GM12891 (cell line): Measurements from ENCODE around the gene GUCY1B1.
"Not testable (repeated sequence)": the region's sequence is repeated elsewhere in the genome, so short reads cannot be mapped to it uniquely, and the experiment has no call there.

Experiments used
- DNase-seq: peaks from one replicate; pipeline ENCODE4 v3.0.0; 2011; ENCODE audit warnings: low spot score; ENCODE audit not compliant: insufficient read length
- FAIRE-seq: peaks from 2 replicates; lab custom pipeline; 2011; peaks lifted over from hg19 to GRCh38; lab: Jason Lieb, UNC
- PAX5 ChIP-seq: IDR thresholded peaks from 2 replicates; pipeline ENCODE4 v1.6.1; 2011; ENCODE audit warnings: low read length, moderate library complexity, mild to moderate bottlenecking; ENCODE audit not compliant: insufficient read depth, severe bottlenecking
- POLR2A ChIP-seq: IDR thresholded peaks from 2 replicates; pipeline ENCODE4 v1.6.1; 2011; ENCODE audit warnings: low read depth, low read length, control low read depth
- POLR2AphosphoS5 ChIP-seq: IDR thresholded peaks from 2 replicates; pipeline ENCODE4 v1.6.1; 2011; ENCODE audit warnings: low read depth, low read length, control low read depth
- POU2F2 ChIP-seq: IDR thresholded peaks from 2 replicates; pipeline ENCODE4 v1.6.1; 2011; ENCODE audit warnings: low read depth, mild to moderate bottlenecking, control low read depth, low read length, moderate library complexity
- SPI1 ChIP-seq: IDR thresholded peaks from 2 replicates; pipeline ENCODE4 v1.6.1; 2011; ENCODE audit warnings: low read depth, low read length, control low read depth
- TAF1 ChIP-seq: IDR thresholded peaks from 2 replicates; pipeline ENCODE4 v1.6.1; 2011; ENCODE audit warnings: low read depth, low read length, control low read depth

GUCY1B1 gene

DNA sequence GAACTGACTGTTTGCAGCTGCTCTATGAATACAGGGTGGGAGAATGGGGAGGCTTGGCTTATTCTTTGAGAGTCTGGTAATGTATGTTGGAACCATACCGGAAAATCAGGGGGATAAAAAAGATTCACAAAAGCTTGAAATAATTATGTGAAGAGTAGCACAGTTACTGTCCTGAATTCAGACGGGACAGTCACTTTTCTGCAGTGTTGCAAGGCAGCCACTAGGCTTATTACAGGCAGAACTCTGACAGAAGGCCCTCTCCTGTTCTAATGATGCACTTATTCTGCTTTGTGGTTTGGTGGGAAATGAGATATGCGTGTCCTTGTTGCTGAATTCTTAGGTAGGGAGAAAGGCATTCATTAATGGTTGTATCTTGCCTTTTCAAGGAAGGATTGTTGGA is 37.2 kb downstream of the GUCY1B1 start:
- TF ChIP-seq POLR2AphosphoS5 (no peak), POU2F2 (no peak), SPI1 (no peak), TAF1 (no peak), PAX5 (no peak), POLR2A (no peak)
- DNase-seq (no peak), FAIRE-seq (no peak)

GRCh38 chr4:155797581-155797980 is 38.8 kb downstream of the GUCY1B1 start:
- not testable (repeated sequence) for FAIRE-seq, DNase-seq

- no peak for FAIRE-seq
- no peak for DNase-seq
- no peak for TF ChIP-seq TAF1
- no peak for TF ChIP-seq PAX5
Measured at GRCh38 chr4:155799116-155799793, 40.4 kb downstream of the GUCY1B1 start.

- TF ChIP-seq POU2F2 (no peak), PAX5 (no peak), TAF1 (no peak), SPI1 (no peak), POLR2AphosphoS5 (no peak), POLR2A (no peak)
- FAIRE-seq: no peak
- DNase-seq: no peak
Measured at GRCh38 chr4:155799794-155800123, 40.9 kb downstream of the GUCY1B1 start.

- FAIRE-seq: no peak
- TF ChIP-seq POLR2AphosphoS5: no peak
- TF ChIP-seq PAX5: no peak
- no peak for TF ChIP-seq TAF1
- no peak for TF ChIP-seq SPI1
- TF ChIP-seq POU2F2: no peak
- TF ChIP-seq POLR2A: no peak
- DNase-seq: no peak
Measured at GRCh38 chr4:155800685-155801343, 42.0 kb downstream of the GUCY1B1 start.

GRCh38 chr4:155802190-155802959 is 43.6 kb downstream of the GUCY1B1 start:
- TF ChIP-seq TAF1 (no peak), SPI1 (no peak), POLR2A (no peak), POLR2AphosphoS5 (no peak), POU2F2 (no peak), PAX5 (no peak)
- DNase-seq (no peak), FAIRE-seq (no peak)

DNA sequence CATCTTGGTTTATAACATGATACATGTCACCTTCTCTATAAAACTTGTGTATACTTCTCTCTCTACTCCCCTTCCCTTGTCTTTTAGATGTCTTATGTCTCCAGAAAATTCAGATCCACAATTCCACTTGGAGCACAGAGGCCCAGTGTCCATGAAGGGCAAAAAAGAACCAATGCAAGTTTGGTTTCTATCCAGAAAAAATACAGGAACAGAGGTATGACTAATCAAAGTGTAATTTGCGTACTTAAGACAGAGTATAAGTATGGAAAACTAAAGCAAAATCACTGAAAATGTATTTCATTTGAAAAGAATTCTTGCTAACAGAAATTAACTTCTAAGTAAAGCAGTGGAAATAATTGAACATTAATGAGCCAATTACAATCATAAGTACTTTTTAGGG is 46.2 kb downstream of the GUCY1B1 start:
- DNase-seq (no peak), FAIRE-seq (no peak)
- TF ChIP-seq TAF1 (no peak), POLR2AphosphoS5 (no peak), POU2F2 (no peak), PAX5 (no peak), SPI1 (no peak), POLR2A (no peak)

DNA sequence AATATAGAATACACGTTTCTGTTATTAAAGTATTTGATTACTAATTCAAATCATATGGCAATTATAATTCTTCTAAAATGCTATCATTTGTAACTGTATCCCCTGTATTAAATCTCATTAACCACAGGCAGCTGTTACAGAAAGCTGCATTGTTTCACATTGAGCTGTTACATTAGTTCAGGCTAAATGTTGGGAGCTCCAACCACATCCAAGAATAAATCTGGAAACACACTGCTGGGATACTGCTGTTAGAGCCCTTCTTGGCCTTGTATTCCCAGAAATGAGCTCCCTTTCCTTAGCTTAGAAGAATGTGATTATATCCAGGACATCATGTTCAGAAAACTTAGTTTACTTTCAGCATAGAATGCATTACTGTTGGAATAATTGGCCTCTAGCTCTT is 48.2 kb downstream of the GUCY1B1 start:
- DNase-seq (no peak), FAIRE-seq (no peak)
- no peak for TF ChIP-seq TAF1
- TF ChIP-seq PAX5: no peak
- TF ChIP-seq SPI1: no peak
- no peak for TF ChIP-seq POU2F2
- TF ChIP-seq POLR2A: no peak
- no peak for TF ChIP-seq POLR2AphosphoS5

GRCh38 chr4:155809835-155810234 is 51.0 kb downstream of the GUCY1B1 start:
- FAIRE-seq: no peak
- peak; percentile 9 for DNase-seq
- TF ChIP-seq POLR2AphosphoS5: no peak
- TF ChIP-seq SPI1: no peak
- TF ChIP-seq POLR2A: no peak
- TF ChIP-seq TAF1: no peak
- no peak for TF ChIP-seq POU2F2
- TF ChIP-seq PAX5: no peak

DNA sequence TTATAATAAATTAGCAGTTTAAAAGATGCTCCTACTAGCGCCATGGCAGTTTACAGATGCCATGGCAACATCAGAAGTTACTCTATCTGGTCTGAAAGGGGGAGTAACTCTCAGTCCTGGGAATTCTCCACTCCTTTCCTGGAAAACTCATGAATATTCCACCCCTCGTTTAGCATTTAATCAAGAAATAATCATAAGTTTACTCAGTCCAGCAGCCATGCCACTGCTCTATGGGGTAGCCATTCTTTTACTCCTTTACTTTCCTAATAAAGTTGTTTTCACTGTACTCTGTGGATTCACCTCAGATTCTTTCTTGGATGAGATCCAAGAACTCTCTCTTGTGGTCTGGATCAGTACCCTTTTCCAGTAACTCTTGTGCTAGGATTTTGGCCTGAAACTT is 52.3 kb downstream of the GUCY1B1 start:
- TF ChIP-seq POLR2AphosphoS5 (no peak), POU2F2 (no peak), POLR2A (no peak), SPI1 (no peak), PAX5 (no peak), TAF1 (no peak)
- DNase-seq (no peak), FAIRE-seq (no peak)
